Measurements from ENCODE around the gene RPTN.

RPTN gene

DNA sequence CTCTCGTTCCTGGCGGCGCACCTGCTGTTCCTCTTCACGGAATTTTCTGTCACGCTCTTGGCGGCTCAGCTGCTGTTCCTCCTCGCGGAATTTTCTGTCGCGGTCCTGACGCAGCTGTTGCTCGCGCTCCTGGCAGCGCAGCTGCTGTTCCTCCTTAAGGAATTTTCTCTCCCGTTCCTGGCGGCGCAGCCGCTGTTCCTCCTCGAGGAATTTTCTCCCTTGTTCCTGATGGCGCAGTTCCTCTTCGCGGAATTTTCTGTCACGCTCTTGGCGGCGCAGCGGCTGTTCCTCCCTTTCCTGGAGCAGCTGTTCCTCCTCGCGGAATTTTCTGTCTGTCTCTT is 50.2 kb downstream of the RPTN start:
- no peak overlapping the region for H3K4me3 ChIP-seq (ENCODE audit: low read depth, low read length)
- no peak for DNase-seq (ENCODE audit: low read depth)
- TF ChIP-seq, protein P1, sequence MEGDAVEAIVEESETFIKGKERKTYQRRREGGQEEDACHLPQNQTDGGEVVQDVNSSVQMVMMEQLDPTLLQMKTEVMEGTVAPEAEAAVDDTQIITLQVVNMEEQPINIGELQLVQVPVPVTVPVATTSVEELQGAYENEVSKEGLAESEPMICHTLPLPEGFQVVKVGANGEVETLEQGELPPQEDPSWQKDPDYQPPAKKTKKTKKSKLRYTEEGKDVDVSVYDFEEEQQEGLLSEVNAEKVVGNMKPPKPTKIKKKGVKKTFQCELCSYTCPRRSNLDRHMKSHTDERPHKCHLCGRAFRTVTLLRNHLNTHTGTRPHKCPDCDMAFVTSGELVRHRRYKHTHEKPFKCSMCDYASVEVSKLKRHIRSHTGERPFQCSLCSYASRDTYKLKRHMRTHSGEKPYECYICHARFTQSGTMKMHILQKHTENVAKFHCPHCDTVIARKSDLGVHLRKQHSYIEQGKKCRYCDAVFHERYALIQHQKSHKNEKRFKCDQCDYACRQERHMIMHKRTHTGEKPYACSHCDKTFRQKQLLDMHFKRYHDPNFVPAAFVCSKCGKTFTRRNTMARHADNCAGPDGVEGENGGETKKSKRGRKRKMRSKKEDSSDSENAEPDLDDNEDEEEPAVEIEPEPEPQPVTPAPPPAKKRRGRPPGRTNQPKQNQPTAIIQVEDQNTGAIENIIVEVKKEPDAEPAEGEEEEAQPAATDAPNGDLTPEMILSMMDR (IDR thresholded peaks at IDR 0.05; ENCODE audit: low read depth, low read length, missing control alignments) = no peak

DNA sequence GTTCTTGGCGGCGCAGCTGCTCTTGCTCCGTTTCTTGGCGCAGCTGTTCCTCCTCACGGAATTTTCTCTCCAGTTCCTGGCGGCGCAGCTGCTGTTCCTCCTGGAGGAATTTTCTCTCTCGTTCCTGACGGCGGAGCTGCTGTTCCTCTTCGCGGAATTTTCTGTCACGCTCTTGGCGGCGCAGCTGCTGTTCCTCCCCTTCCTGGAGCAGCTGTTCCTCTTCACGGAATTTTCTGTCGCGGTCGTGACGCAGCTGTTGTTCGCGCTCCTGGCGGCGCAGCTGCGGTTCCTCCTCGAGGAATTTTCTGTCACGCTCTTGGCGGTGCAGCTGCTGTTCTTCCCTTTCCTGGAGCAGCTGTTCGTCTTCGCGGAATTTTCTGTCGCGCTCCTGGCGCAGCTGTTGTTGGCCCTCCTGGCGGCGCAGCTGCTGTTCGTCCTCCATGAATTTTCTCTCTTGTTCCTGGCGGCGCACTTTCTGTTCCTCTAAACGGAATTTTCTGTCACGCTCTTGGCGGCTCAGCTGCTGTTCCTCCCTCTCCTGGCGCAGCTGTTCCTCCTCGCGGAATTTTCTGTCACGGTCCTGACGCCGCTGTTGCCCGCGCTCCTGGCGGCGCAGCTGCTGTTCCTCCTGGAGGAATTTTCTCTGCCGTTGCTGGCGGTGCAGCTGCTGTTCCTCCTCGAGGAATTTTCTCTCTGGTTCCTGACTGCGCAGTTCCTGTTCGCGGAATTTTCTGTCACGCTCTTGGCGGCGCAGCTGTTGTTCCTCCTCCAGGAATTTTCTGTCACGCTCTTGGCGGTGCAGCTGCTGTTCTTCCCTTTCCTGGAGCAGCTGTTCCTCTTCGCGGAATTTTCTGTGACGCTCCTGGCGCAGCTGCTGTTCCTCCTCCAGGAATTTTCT is 50.8 kb downstream of the RPTN start:
- DNase-seq (ENCODE audit: low read depth) = no peak
- TF ChIP-seq, protein P1 (IDR thresholded peaks at IDR 0.05; ENCODE audit: low read depth, low read length, missing control alignments) = no peak
- H3K4me3 ChIP-seq (ENCODE audit: low read depth, low read length) = no peak overlapping the region

- no peak overlapping the region for H3K4me3 ChIP-seq (ENCODE audit: low read depth, low read length)
- TF ChIP-seq, protein P1 (IDR thresholded peaks at IDR 0.05; ENCODE audit: low read depth, low read length, missing control alignments) = no peak
- no peak for DNase-seq (ENCODE audit: low read depth)
Observed at GRCh38 chr1:152107031-152107983, 51.7 kb downstream of the RPTN start.

GRCh38 chr1:152104854-152105253 is 54.2 kb downstream of the RPTN start:
- DNase-seq (ENCODE audit: low read depth) = no peak
- no peak overlapping the region for H3K4me3 ChIP-seq (ENCODE audit: low read depth, low read length)
- TF ChIP-seq, protein P1 (IDR thresholded peaks at IDR 0.05; ENCODE audit: low read depth, low read length, missing control alignments) = no peak
